Measurements from ENCODE around the gene FAM171A2. TPM values are rescaled to one million over a fixed set of nuclear protein-coding genes. Genes with fewer than 3 reads are reported as not detected.
A peak's percentile ranks its signal among the peaks of the same experiment; 100 is the strongest.

Gene FAM171A2
- total and polyA plus RNA-seq, 10 of the 15 experiments (the other 5 are each of a cell fraction or from before 2014, with no cell fraction given), result 0.08 to 1.7 (median 0.27) TPM; not detected in 2

- WGBS (ENCODE audit: insufficient coverage, insufficient replicate concordance, low lambda C conversion rate, missing lambda C conversion rate), result 21% methylated on average over 45 of the region's 68 CpGs
- Histone ChIP-seq H2AFZ (ENCODE audit: control insufficient read depth, low read depth, low read length) (peak overlapping the region; percentile 84), H4K20me1 (ENCODE audit: control insufficient read depth, insufficient read depth) (no peaks in the 10 kb centered on the region), H3K27me3 (replicated peaks in 1 of 2; ENCODE audit: control insufficient read depth in 2 of 2, insufficient read depth in 2 of 2, low read length in 1 of 2) (no peaks in the 10 kb centered on the region; a peak in 2 of 4 replicates), H3K79me2 (ENCODE audit: control insufficient read depth, insufficient read depth, low read length) (no peaks in the 10 kb centered on the region), H3K36me3 (ENCODE audit: control insufficient read depth in 2 of 2, insufficient read depth in 2 of 2, low read length in 1 of 2) (no peaks in the 10 kb centered on the region), H3K4me3 (peak overlapping the region; percentile 75), H3K4me1 (ENCODE audit: control insufficient read depth, insufficient read depth, low read length) (peaks cover 3% of the 10 kb centered on the region; the same call in 1 of the 2 replicates), H3K9ac (ENCODE audit: control insufficient read depth, insufficient read depth, low read length) (peak overlapping the region; percentile 46; the same call in 1 of the 2 replicates), H3K27ac (ENCODE audit: control insufficient read depth, insufficient read depth) (no peak overlapping the region), H3K9me3 (replicated peaks; ENCODE audit: control insufficient read depth, insufficient read depth, low read length) (no peaks in the 10 kb centered on the region), H3K4me2 (ENCODE audit: control insufficient read depth, insufficient read depth) (peak overlapping the region; percentile 86)
- ChIA-PET CTCF (interaction anchor here (1.0 kb wide), 1 partner anchor 138 kb away, joined by 4 read pairs; no protein-coding TSS in a partner anchor), POLR2A (no interaction called here), SMC1A (ENCODE audit: uncharacterized antibody, unreplicated experiment) (no interaction called here), RAD21 (ENCODE audit: unreplicated experiment) (interaction anchor here (1.0 kb wide), 1 partner anchor 138 kb away, joined by 3 read pairs; no protein-coding TSS in a partner anchor)
- FAIRE-seq (no peak), ATAC-seq (peak; percentile 91), DNase-seq (ENCODE audit: low read depth, low spot score) (no peak)
- in situ Hi-C loops (cut with MboI) (no loop called here), intact Hi-C loops (cut with micrococcal nuclease; ENCODE audit: unreplicated experiment) (no loop called here)
- BruUV-seq (replicated peaks), result no TSS peak
- no peak for TF ChIP-seq SMARCA5 (IDR thresholded peaks at IDR 0.05)
- no peak for TF ChIP-seq HDGF (IDR thresholded peaks at IDR 0.05)
- TF ChIP-seq, protein P1, sequence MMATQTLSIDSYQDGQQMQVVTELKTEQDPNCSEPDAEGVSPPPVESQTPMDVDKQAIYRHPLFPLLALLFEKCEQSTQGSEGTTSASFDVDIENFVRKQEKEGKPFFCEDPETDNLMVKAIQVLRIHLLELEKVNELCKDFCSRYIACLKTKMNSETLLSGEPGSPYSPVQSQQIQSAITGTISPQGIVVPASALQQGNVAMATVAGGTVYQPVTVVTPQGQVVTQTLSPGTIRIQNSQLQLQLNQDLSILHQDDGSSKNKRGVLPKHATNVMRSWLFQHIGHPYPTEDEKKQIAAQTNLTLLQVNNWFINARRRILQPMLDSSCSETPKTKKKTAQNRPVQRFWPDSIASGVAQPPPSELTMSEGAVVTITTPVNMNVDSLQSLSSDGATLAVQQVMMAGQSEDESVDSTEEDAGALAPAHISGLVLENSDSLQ (IDR thresholded peaks at IDR 0.05), result no peak
- TF ChIP-seq TBL1XR1 (IDR thresholded peaks at IDR 0.05; ENCODE audit: low read depth, low read length), result no peak
- peak; percentile 9; the same call in 1 of the 2 replicates for TF ChIP-seq SMC3 (IDR thresholded peaks at IDR 0.05; ENCODE audit: borderline replicate concordance, low read length)
- TF ChIP-seq RAD21 (IDR thresholded peaks at IDR 0.05; ENCODE audit: insufficient read depth, low read depth, low read length), result no peak
- peak; percentile 37; the same call in 1 of the 2 replicates for TF ChIP-seq POLR2A (IDR thresholded peaks at IDR 0.05; ENCODE audit: low read depth, low read length)
- TF ChIP-seq ZNF592 (IDR thresholded peaks at IDR 0.05), result no peak
- no peak for TF ChIP-seq MTA3 (IDR thresholded peaks at IDR 0.05; ENCODE audit: borderline replicate concordance, low read length)
- no peak for TF ChIP-seq RBBP5 (conservative IDR thresholded peaks at IDR 0.05)
- TF ChIP-seq CTCF (IDR thresholded peaks at IDR 0.05 in 2 of 3, conservative IDR thresholded peaks at IDR 0.05 in 1 of 3; ENCODE audit: control insufficient read depth in 2 of 3, extremely low read depth in 1 of 3, insufficient read depth in 1 of 3, low read depth in 3 of 3, low read length in 3 of 3), result 0 out of 6 replicates have a peak, but pooled peaks of 1 of the 3 experiments have one; percentile 8
- 0 out of 3 replicates have a peak, but pooled peaks of 1 of the 2 experiments have one; percentile 16 for TF ChIP-seq EGR1 (IDR thresholded peaks at IDR 0.05; ENCODE audit: borderline replicate concordance in 1 of 2, low read depth in 2 of 2, low read length in 2 of 2)
- TF ChIP-seq PAX5 (IDR thresholded peaks at IDR 0.05; ENCODE audit: borderline replicate concordance, low read depth, low read length), result peak; percentile 17; the same call in 1 of the 2 replicates
- no peak for TF ChIP-seq BMI1 (IDR thresholded peaks at IDR 0.05; ENCODE audit: borderline replicate concordance)
- TF ChIP-seq BRCA1 (IDR thresholded peaks at IDR 0.05; ENCODE audit: low read depth, low read length), result no peak
- TF ChIP-seq ZNF622 (IDR thresholded peaks at IDR 0.05), result no peak
- TF ChIP-seq KAT2A (conservative IDR thresholded peaks at IDR 0.05; ENCODE audit: control insufficient read depth, low read depth, low read length), result no peak
Measured at GRCh38 chr17:44385287-44386181, 21.9 kb upstream of the FAM171A2 start.
